ENCODE measurements around the gene FBXO24.

DNA sequence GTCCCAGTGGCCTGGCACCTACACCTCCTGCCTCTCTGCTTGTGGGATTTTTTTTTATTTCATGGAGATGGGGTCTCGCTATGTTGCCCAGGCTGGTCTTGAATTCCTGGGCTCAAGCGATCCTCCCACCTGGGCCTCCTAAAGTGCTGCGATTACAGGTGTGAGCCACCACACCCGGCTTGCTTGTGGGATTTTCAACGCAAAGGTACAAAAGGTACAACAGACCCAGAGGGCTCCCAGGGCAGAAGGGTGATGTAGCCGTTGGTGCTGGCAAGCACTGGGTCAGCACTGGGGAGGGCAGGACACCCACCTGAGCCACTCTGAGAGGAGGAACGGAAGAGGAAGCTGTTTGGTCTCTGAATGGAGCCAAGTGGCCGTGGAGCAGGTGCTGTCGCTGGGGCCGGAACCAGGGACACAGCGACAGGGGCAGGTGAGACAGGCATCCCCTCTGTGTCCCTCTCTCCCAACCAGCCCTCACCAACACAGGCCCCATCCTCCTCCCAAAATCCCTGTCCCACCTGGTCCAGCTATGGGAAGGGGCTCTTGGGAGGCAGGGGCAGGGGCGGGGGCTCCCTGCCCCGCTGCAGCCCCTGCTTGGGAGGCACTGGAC lies 9.6 kb upstream of the FBXO24 start:
- TF ChIP-seq RFX5 (IDR thresholded peaks at IDR 0.05; ENCODE audit: low read length): no peak
- TF ChIP-seq, protein P1, sequence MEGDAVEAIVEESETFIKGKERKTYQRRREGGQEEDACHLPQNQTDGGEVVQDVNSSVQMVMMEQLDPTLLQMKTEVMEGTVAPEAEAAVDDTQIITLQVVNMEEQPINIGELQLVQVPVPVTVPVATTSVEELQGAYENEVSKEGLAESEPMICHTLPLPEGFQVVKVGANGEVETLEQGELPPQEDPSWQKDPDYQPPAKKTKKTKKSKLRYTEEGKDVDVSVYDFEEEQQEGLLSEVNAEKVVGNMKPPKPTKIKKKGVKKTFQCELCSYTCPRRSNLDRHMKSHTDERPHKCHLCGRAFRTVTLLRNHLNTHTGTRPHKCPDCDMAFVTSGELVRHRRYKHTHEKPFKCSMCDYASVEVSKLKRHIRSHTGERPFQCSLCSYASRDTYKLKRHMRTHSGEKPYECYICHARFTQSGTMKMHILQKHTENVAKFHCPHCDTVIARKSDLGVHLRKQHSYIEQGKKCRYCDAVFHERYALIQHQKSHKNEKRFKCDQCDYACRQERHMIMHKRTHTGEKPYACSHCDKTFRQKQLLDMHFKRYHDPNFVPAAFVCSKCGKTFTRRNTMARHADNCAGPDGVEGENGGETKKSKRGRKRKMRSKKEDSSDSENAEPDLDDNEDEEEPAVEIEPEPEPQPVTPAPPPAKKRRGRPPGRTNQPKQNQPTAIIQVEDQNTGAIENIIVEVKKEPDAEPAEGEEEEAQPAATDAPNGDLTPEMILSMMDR (IDR thresholded peaks at IDR 0.05): no peak
- TF ChIP-seq NFIC (IDR thresholded peaks at IDR 0.05; ENCODE audit: borderline replicate concordance): no peak
- no peak for TF ChIP-seq YY1 (IDR thresholded peaks at IDR 0.05; ENCODE audit: low read depth)
